MCF 10A (cell line): ENCODE measurements around the gene ABR. TPM values are rescaled to one million over a fixed set of nuclear protein-coding genes. Genes with fewer than 3 reads are reported as not detected.
"Not testable (repeated sequence)": the region's sequence is repeated elsewhere in the genome, so short reads cannot be mapped to it uniquely, and the experiment has no call there.

Experiments used
- BruUV-seq: library from RNA; stranded (reverse); fragments of 400-500 nt; replicated peaks from 2 replicates; lab custom pipeline; 2021; lab: Mats Ljungman, UMichigan
- CTCF ChIA-PET: fragments of 300-600 bp; sonication (Branson Sonifier 250); formaldehyde crosslinking; extraction: SDS; loops from one replicate; lab custom pipeline; 2021; ENCODE audit warnings: antibody characterized with exemption, inconsistent platforms; lab: Yijun Ruan, JAX
- POLR2A ChIA-PET: fragments of 300-600, 350-650 bp; sonication (Branson Sonifier 250); formaldehyde crosslinking; extraction: SDS; loops from one replicate; lab custom pipeline; 2020; ENCODE audit warnings: antibody characterized with exemption, inconsistent platforms; lab: Yijun Ruan, JAX
- DNase-seq: peaks from one replicate; pipeline ENCODE4 v3.0.0-alpha.2; 2018; ENCODE audit not compliant: unreplicated experiment
- H3K27ac Mint-ChIP-seq: one replicate; pipeline ENCODE4 v1.8.0; 2022; ENCODE audit warnings: mild to moderate bottlenecking, low read depth, mixed read lengths; ENCODE audit not compliant: unreplicated experiment
- H3K27me3 Mint-ChIP-seq: one replicate; pipeline ENCODE4 v1.8.0; 2022; ENCODE audit warnings: mixed read lengths; ENCODE audit not compliant: insufficient read depth, unreplicated experiment
- H3K36me3 Mint-ChIP-seq: one replicate; pipeline ENCODE4 v1.8.0; 2022; ENCODE audit warnings: mild to moderate bottlenecking, moderate library complexity, mixed read lengths; ENCODE audit not compliant: insufficient read depth, unreplicated experiment
- H3K4me1 Mint-ChIP-seq: one replicate; pipeline ENCODE4 v1.8.0; 2022; ENCODE audit warnings: mixed read lengths; ENCODE audit not compliant: insufficient read depth, unreplicated experiment
- H3K4me3 Mint-ChIP-seq: one replicate; pipeline ENCODE4 v1.8.0; 2022; ENCODE audit warnings: mild to moderate bottlenecking, moderate library complexity, mixed read lengths; ENCODE audit not compliant: unreplicated experiment
- H3K9me3 Mint-ChIP-seq: one replicate; pipeline ENCODE4 v1.8.0; 2022; ENCODE audit warnings: mixed read lengths; ENCODE audit not compliant: unreplicated experiment
- CTCF ChIP-seq: fragments of 200-600 bp; IDR thresholded peaks from one replicate; pipeline ENCODE4 v1.8.0; 2022; ENCODE audit warnings: antibody characterized with exemption, mild to moderate bottlenecking; ENCODE audit not compliant: unreplicated experiment
- intact Hi-C: fragments of 100-400 bp; cut with micrococcal nuclease; formaldehyde crosslinking; loops from 2 replicates; pipeline ENCODE4 v1.14.1; 2022
- total RNA-seq: library from RNA; stranded (reverse); gene quantifications from 2 replicates; pipeline ENCODE4 v1.2.3, GENCODE V29; 2022

The ABR gene
- total RNA-seq, 1 experiment from 2014 or later: 44.7 TPM

- Mint-ChIP-seq H3K4me1 (no peaks in the 10 kb centered on the region), H3K27ac (no peak overlapping the region), H3K27me3 (no peaks in the 10 kb centered on the region), H3K9me3 (no peaks in the 10 kb centered on the region), H3K36me3 (no peaks in the 10 kb centered on the region), H3K4me3 (no peak overlapping the region)
- no peak for TF ChIP-seq CTCF
- CTCF ChIA-PET: interaction anchor here (6.7 kb wide), 1 partner anchor 15 kb away, joined by 41 read pairs; no protein-coding TSS in a partner anchor
- BruUV-seq: no TSS peak
- no peak for DNase-seq
- POLR2A ChIA-PET: no interaction called here
- intact Hi-C loops: no loop called here
Observed at GRCh38 chr17:1202291-1202690, 22.5 kb upstream of the ABR start.

GRCh38 chr17:1201132-1201702 is 21.4 kb upstream of the ABR start:
- intact Hi-C loops: no loop called here
- Mint-ChIP-seq H3K4me3 (no peak overlapping the region), H3K27ac (no peak overlapping the region), H3K27me3 (no peaks in the 10 kb centered on the region), H3K4me1 (no peaks in the 10 kb centered on the region), H3K36me3 (no peaks in the 10 kb centered on the region), H3K9me3 (no peaks in the 10 kb centered on the region)
- BruUV-seq: no TSS peak
- no peak for DNase-seq
- ChIA-PET POLR2A (no interaction called here), CTCF (interaction anchor here (6.7 kb wide), 1 partner anchor 14 kb away, joined by 41 read pairs; no protein-coding TSS in a partner anchor)
- TF ChIP-seq CTCF: no peak

- H3K36me3 Mint-ChIP-seq, intact Hi-C loops, DNase-seq, H3K9me3 Mint-ChIP-seq, H3K27ac Mint-ChIP-seq, BruUV-seq, H3K4me1 Mint-ChIP-seq, H3K4me3 Mint-ChIP-seq, H3K27me3 Mint-ChIP-seq: not testable (repeated sequence)
- POLR2A ChIA-PET: interaction anchor here (0.6 kb wide), 1 partner anchor 16 kb away, joined by 3 read pairs; no protein-coding TSS in a partner anchor
- CTCF ChIA-PET: interaction anchor here (0.7 to 6.7 kb wide), 2 partner anchors 12 to 35 kb away, joined by 3 to 41 read pairs; no protein-coding TSS in a partner anchor
Observed at GRCh38 chr17:1199271-1199743, 19.5 kb upstream of the ABR start.

- Mint-ChIP-seq H3K27ac (no peak overlapping the region), H3K27me3 (no peaks in the 10 kb centered on the region), H3K4me3 (no peak overlapping the region), H3K36me3 (no peaks in the 10 kb centered on the region), H3K4me1 (no peaks in the 10 kb centered on the region), H3K9me3 (no peaks in the 10 kb centered on the region)
- intact Hi-C loops: no loop called here
- no peak for TF ChIP-seq CTCF
- ChIA-PET POLR2A (interaction anchor here (0.6 kb wide), 2 partner anchors 11 to 54 kb away, joined by 4 to 6 read pairs; no protein-coding TSS in a partner anchor), CTCF (interaction anchor here (1.1 to 6.7 kb wide), 2 partner anchors 10 to 140 kb away, joined by 4 to 41 read pairs; no protein-coding TSS in a partner anchor)
- BruUV-seq: no TSS peak
- DNase-seq: no peak
Observed at GRCh38 chr17:1197781-1198490, 18.2 kb upstream of the ABR start.
